Activated CD4-positive, CD25-positive, alpha-beta regulatory T cell treated with anti-CD3 and anti-CD28 coated beads, Interleukin-2, amount 50 U/mL, for 16 hours (primary cell): ENCODE measurements around the gene APP.

Experiments
- DNase-seq: peaks from one replicate; pipeline ENCODE4 v3.0.0-alpha.2; 2020; ENCODE audit warnings: low read depth, low spot score

The APP gene

DNA sequence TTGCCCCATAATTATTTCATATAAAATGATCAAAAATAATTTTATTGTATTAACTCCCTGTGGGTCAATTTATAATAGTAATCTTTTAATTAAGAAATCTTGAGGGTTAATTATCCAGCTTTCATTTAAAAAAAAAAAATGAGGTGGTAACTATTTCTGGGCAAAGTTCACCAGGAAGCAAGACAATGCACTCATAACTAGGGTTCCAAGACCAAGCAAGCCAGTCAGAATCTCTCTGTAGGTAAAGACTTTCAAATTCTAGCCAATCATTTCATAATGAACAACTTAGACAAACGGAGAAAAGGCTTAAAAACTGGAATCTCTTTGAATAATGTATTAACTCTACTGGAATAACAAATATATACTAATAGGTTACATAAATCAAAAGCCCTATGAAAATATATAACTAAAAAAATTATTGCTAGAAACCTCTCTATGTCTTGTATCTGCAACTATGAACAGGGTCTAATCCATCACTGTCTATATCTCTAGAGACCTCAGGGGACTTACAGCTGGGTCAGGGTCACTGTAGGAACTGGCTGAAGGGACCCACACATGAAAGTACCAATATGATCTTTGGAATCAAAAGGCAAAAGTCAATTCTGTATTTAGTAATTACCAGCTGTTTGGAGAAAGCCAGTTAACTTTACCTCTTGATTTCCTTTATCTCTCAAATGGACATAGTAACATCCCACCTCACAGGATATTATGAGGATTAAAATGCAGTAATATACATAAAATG is 43.3 kb downstream of the APP start:
- DNase-seq = no peak

DNA sequence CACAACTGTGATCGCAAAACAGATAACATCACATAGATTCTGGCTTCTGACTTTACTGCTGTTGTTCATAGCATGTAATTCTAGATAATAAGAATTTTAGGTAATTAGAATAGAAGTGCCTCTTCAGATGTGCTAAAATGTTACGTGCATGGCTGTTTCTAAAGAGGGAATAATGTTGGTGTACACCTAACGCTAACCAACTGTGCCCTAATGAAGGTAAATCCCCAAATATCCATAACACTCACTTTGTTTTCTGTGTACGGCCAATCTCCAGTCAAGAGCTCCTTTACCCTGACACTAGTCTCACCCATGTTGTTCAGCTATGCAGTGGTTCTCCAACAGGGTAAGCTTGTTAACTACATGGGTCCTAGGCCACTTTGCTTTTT is 44.4 kb downstream of the APP start:
- no peak for DNase-seq

DNA sequence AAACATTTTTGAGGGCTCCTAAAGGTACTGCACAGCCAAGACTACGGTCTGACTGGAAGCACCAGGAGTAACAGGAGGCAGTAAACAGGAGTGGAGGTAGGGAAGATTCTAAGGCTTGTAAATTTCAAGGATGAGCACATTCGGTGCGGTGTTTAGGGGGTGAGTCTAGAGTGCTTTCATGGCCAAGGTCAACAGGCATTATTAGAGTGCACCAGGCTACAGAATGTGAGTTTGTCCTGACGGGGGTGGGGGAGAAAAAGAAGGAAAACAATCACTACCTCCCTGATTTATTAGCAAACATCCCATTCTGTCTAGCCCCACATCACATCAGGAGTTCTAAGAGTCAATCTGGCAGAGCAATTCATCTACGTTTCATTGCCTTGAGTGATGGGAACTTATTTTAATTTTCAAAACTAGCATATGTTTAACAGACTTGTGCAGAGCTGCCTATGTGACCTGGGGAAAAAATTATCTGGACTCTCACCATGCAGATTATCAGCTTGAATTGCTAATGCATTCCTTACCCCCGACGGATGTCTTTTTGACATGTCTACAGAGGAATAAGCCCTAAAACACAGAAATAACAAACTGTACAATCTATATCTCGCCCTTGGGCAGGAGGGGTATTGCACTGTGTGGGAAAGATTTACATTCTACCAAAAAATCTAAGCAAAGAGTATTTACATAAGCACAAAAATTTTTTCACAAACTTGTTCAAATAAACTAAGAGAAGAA is 45.0 kb downstream of the APP start:
- no peak for DNase-seq

DNA sequence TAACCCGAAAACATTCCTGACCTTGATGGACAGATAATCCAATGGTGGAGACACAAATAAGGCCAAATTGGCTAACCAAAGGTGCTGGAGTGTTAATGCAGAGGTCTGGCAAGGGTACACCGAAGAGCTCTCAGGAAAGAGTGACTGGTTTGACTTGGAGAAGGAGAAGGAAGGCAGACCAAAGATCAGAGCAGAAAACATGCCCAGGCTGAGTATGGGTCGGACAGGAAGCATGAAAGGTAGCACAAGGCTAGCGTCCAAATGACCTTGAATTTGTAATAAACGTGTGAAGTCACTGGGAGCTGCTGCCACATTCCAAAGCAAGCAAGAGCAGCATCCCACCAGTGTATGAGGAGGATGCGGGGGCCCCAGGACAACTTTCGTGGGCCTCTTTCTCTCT is 45.7 kb downstream of the APP start:
- DNase-seq = no peak

DNA sequence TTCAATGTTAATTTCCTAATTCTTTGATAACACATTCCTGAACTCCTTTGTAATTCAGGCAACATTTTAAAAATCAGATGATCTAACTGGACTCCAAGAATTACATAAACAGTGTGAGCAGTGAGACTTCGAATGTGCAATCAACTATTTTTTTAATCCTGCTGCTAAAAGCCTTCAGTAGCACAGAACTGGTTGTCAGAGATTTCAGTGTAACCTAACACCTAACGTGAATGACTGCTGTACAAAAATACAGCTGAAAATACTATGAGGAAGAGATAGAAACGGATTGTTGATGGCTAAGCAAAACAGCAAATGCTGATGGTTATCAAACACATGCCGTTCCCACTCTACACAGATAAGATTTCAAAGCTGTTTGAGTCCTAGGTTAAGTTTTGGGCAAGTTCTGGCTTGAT is 46.1 kb downstream of the APP start:
- no peak for DNase-seq

DNA sequence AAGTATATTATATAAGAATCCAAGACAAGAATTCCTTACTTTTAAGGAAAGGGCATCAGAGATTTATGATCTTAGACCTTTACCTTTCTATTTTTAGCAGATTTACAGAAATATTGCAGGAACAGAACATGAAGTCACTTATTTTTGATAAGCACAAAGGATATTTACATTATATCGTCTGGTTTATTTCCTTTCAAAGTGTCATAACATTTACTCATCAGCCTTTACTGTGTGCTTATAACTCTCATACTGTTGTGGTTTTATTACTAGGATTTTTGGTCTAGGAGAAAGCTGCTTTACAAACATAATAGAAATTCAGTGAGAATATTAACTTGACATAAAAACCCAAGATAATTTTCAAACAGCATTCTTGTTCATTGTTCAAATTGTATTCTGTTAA is 47.6 kb downstream of the APP start:
- DNase-seq = no peak

DNA sequence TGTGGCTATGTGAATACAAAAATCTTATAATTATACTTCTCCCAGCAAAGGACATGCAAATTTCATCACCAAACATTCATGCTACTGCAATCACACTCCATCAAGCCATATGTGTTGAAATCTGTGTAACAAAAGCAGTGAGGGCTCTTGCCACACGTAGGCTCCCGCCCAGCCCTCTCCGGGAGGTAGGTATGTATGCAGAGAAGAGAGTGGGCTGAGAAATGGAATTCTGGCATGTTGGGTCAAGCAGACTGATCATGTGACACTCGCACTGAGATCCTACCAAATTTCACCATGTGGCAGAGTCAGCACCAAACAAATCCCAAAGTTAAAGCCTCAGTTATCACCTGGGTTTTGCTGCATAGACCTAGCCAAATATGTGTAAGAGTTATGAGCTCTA is 49.7 kb downstream of the APP start:
- no peak for DNase-seq

DNA sequence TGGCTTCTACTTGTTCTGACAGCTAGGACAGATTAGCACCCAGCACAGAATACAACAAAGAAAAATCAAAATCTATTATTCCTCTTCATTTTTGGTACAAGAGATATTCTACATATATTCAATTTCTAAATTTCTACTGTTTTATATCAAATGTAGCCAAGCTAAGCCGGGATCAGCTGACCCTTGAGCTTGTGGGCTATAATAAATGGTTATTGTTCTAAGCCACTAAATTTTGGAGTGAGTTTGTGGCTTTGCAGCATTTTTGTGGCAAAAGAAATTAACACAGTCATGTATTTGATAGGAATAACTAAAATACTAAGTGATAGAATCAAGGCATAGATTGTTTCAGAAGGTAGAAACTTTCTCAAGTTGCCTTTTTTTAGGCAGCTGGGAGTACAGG is 50.7 kb downstream of the APP start:
- DNase-seq = no peak

DNA sequence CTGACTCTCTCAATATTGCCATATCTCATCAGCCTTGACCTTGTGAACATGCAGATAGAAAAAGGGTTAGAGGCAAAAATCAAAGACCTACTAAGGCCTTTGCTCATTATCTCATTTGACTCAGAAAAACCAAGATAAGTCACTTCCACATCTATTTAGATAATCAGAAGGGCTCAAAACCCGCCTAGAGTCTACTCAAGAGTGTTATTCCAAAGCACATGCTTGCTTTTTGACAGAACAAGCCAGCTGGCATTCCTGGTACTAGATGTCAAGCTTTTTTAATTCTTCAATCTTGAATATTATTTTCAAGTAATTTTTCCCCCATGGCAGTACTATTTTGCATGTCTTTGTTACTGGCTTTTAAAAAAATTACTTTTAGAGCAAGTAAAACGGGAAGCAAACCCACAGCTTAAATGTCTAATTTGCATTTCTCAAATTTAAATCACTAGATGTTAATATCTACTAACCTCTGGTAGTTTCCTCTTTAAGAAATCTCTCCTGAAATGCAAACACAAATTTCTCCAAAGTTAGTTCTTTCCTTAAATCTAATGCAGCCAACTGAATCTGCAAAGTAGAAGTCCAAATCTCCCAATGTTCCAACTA is 51.5 kb downstream of the APP start:
- no peak for DNase-seq

DNA sequence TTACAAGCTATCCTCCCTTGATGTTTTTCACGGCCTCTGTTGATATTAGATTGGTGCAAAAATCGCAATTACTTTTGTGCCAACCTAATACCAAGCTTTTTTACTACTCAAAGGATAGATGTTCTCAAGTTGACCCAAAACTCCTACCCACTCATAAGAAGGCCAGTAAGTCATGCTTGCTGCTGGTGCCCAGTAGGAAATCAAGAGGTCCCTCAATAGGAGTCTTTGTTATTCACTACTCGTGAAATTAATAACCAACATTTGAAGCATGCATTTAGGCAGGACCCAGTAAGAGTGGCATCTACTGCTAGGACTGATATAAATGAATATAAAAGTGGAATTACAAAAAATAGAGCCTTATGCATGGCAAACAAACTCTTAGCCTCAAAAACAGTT is 52.6 kb downstream of the APP start:
- no peak for DNase-seq

DNA sequence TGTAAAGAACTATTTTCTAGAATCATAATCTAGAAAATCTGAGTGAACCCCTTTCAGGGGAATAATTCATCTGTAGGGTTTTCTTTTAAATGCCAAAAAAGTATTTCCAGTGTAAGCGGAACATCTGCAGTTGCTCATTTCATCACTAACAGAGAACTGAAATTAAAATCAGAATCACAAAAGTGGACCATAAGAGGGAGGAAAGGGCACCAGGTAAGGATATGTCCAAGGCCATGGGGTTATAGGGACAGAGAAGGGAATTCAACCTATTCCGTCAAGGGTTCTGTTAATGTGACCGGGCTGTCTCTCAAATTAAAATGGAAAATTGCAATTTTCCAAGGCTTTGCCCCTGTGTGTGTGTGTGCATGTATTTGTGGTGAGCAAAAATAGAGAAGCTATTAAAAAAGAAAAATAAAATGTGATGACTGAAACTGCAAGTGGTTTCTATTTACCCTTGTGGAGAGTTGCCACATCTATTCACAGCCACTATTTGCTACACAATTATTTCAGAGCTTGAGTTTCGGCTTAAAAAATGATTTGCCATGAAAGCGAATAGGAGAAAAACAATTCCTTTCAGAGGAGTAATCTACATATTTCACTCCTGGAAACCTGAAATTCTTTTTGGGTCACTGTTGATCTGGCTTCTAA is 53.1 kb downstream of the APP start:
- no peak for DNase-seq

DNA sequence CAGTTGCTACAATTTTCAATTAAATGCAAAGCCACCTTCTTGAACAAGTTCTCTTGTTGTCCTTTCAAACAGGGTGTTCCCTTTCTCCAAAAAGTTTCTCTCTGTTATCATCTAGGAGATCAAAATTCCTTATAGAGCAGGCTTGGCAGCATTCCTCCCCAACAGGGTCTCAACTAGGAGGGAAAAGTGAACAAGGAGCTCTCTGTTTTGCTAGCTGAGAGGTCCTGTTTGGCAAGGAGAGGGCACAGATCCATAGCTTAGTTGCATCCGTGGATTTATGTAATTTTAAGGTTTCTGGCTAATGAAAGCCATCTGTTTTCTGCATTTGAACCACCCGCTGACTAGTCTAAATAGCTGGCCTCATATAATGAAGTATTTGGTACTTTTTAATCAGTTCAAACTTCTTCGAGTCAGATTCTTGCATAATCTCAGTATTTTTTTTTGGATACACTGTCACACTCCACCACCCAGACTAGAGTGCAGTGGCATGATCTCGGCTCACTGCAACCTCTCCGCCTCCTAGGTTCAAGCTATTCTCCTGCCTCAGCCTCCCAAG is 54.0 kb downstream of the APP start:
- no peak for DNase-seq

DNA sequence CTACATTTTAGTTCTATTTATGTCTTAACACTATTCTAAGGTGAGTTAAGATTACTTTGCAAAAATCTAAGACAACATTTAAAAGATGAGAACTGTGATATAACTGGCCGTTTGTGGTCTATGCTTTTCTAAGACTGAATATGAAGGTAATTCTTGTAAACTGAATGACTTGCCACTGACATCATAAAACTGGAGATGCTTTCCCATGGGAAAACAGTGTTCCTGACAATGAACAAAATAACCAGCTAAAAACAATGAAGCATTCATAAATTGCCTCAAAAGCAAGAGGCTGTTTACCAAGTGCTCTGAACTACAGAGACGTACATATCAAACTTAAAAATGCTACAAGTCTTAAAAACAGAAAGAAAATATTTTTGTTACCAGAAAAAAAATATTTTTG is 54.7 kb downstream of the APP start:
- DNase-seq = no peak

DNA sequence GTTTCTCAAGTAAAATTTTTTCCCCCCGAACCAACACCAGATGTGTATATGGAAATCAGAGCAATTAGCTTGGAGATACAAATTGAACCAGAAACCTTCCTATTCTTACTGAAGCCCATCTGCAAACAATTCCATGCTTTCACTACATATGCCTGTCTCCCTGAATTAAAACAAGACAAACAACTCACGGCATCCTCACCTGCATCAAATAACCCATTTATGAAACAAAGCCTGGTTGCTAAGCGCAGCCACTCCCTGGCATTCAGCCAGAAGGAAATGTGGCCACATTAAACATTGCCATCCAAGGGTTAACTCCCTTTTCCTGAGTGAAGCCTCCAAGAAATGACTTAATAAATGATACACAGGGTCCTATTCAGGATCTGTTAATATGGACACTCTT is 55.3 kb downstream of the APP start:
- DNase-seq = no peak

DNA sequence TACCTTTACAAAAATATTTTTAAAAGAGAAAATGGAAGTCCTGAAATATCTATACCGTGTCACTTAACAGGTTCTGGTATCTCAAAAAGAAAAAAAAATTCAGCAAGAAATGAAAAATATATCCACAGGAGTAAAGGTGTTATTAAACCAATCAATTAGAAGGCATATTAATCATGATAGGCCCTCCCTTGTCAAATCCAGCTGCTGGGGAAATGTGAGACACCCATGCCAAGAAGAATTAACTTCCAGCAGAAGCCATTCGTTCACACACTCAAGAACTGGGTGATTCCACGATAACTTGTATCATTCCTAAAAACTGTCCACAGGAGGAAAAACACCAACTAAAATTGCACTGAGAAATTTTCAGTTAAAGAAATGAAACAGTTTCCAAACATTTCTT is 57.6 kb downstream of the APP start:
- no peak for DNase-seq

DNA sequence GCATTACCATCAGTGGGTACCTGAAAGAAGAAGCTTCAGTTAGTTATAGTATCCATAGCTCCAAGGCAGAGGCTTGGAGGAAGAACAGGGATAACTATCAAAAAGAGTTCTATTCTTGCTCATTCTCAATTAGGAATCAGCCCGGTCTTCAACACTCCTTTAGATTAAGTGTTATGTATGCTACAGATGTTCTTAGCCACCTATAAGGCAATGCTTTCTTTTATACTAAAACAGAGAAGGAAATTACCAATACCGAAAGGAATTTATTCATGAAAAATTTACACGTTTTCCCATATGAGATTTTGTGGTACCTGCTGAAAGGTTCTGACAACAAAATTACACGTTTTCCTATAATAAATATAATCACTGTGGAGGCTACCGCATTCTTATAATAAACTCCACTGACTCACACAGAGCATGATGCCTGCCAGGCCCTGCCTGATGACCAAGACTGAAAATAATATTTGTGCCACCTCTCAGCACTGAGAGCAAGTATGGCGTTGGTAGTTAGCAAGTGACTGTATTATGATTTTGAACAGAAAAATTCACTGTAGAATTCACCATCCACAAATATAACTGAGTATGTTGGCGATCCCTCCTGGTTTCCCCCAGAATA is 58.3 kb downstream of the APP start:
- no peak for DNase-seq

DNA sequence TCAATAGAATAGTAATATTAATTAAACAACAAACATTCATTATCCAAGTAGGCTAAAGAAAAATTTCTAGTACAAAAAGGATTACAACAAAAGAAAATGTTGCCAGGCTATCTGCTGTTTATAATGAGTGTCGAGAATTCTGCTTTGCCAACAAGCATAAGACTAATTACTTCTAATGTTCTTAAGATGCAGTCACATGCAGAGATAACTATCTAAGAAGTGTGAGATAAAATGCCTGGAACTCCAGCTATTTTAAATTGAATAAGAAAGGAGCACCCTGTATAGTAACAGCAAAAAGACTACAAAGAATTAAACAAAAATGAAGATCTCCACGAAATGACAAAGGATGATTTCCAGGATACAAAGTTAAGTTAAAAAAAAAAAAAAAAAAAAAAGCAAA is 59.9 kb downstream of the APP start:
- DNase-seq = no peak

DNA sequence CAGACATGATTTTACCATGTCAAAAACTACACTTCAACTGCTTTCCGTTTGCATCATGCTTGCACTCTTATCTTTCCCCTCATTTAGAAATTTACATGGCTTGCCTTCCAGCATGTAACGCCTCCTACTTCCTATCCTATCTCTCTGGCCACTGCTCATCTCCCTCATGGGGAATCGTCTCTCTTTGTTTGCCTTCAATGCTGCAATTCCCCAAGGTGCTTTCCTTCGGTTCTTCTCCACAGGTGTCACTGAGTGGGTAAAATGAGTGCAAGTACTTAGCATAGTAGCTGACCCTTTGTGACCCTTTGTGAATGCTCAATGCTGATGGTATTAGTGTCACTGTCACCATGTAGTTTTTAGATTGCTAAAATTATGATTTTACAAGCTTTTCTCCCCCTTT is 63.1 kb downstream of the APP start:
- DNase-seq = no peak

DNA sequence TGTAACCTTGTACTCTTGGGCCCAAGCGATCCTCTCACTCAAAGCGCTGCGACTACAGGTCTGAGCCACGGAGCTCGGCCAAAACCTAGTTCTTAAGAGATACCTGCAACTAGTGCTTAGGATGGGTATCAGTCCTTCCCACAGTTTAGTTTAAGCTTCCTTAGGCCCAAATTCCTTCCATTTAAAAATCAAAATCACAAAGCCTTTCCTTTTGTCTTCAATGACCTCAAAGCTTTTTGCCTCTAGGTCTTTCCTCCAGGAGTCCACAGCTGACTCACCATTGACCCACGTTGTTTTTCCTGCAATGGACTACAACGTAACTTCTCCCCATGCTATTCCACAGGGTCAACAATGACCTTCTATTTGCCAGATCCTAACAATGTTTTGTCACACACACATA is 64.0 kb downstream of the APP start:
- DNase-seq = no peak

DNA sequence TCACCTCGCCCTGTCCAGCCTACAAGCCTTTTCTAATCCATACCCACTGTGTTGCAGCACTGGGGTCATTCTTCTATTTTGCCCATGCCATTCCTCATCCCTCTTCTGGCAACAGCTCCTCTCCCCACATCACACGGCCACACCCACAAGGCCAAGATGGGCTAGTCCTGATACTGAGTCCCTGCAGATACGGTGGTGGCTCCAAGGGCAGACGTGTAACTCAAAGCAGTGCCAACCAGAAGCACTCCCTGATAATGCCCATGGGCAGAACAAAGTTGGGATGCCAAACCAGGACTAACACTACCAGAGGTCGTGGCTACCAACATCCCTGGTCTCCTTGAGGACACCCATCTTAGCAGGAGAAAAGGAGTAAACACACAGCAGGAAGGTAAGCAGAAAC is 64.8 kb downstream of the APP start:
- no peak for DNase-seq

DNA sequence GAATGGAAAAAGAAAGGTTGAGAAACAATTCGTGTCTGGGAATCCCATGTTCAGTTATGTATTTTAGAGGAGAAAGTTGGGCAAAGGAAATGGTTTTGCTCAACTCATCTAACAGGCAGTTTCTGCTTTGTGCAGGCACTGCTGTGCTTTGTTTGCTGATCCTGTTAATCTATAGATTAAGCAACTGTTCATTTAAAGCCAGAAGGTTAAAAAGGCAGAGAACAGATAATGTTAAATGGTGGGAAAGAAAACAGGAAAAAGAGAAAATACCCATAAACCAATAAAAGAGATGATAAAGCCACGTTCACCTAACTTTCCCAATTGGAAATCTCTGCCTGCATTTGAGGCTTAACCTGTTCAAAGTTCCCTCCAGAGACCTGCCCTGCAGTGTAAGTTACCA is 70.0 kb downstream of the APP start:
- no peak for DNase-seq
